Bronchial epithelial cell (primary cell): ENCODE measurements around the gene RPL21. TPM values are rescaled to one million over a fixed set of nuclear protein-coding genes. Genes with fewer than 3 reads are reported as not detected.

Source experiments
- DNase-seq: peaks from one replicate; pipeline ENCODE4 v3.0.0-alpha.2; 2010; ENCODE audit warnings: low read depth
- FAIRE-seq: peaks from 2 replicates; lab custom pipeline; 2011; peaks lifted over from hg19 to GRCh38; lab: Jason Lieb, UNC
- H3K27me3 ChIP-seq: 2 replicates; pipeline ENCODE4 v1.5.1; 2011; ENCODE audit warnings: low read length; ENCODE audit not compliant: control insufficient read depth, insufficient read depth
- H3K36me3 ChIP-seq: 2 replicates; pipeline ENCODE4 v1.5.1; 2011; ENCODE audit warnings: low read length; ENCODE audit not compliant: control insufficient read depth, insufficient read depth
- H3K4me3 ChIP-seq: 2 replicates; pipeline ENCODE4 v1.5.1; 2011; ENCODE audit warnings: mild to moderate bottlenecking, low read depth, low read length, control low read depth
- CTCF ChIP-seq: IDR thresholded peaks from 2 replicates; pipeline ENCODE4 v1.5.1; 2011; ENCODE audit warnings: mild to moderate bottlenecking, moderate library complexity, low read length, control low read depth, inconsistent platforms; ENCODE audit not compliant: insufficient read depth, severe bottlenecking
- total RNA-seq: library from RNA; depleted of rRNA; stranded (reverse); fragments of >200 nt; gene quantifications from 2 replicates; pipeline ENCODE4 v1.2.1, GENCODE V29; 2014

RPL21 gene
- total RNA-seq, 1 donor from 2014 or later, result 967 TPM

GRCh38 chr13:27300941-27301586 lies 49.7 kb downstream of the RPL21 start:
- Histone ChIP-seq H3K36me3 (no peaks in the 10 kb centered on the region), H3K27me3 (no peaks in the 10 kb centered on the region), H3K4me3 (no peak overlapping the region)
- DNase-seq (no peak), FAIRE-seq (no peak)
- no peak for TF ChIP-seq CTCF

- Histone ChIP-seq H3K36me3 (no peaks in the 10 kb centered on the region), H3K27me3 (no peaks in the 10 kb centered on the region), H3K4me3 (no peak overlapping the region)
- no peak for FAIRE-seq
- TF ChIP-seq CTCF, result no peak
- no peak for DNase-seq
Observed at GRCh38 chr13:27302643-27303262, 51.4 kb downstream of the RPL21 start.

- FAIRE-seq (no peak), DNase-seq (no peak)
- H3K36me3 ChIP-seq, result no peaks in the 10 kb centered on the region
- H3K4me3 ChIP-seq, result no peak overlapping the region
- TF ChIP-seq CTCF, result no peak
- no peaks in the 10 kb centered on the region for H3K27me3 ChIP-seq
Observed at GRCh38 chr13:27304099-27304498, 52.7 kb downstream of the RPL21 start.

GRCh38 chr13:27304611-27305010 lies 53.3 kb downstream of the RPL21 start:
- no peak for DNase-seq
- no peak for TF ChIP-seq CTCF
- Histone ChIP-seq H3K36me3 (no peaks in the 10 kb centered on the region), H3K27me3 (no peaks in the 10 kb centered on the region), H3K4me3 (no peak overlapping the region)
- FAIRE-seq, result no peak

Other genes with a start within 250 kb of the RPL21 start
- 17.9 and 20.9 TPM in 2 replicates for gene USP12, start 79.7 kb upstream of the RPL21 start, total RNA-seq
- gene RASL11A, start 19.3 kb downstream of the RPL21 start, total RNA-seq, result 0.51 and 1.1 TPM in 2 replicates
- gene GTF3A, start 173.1 kb downstream of the RPL21 start, total RNA-seq, result 100 and 163 TPM in 2 replicates
- gene MTIF3, start 199.0 kb downstream of the RPL21 start, total RNA-seq, result 30.5 and 48.9 TPM in 2 replicates